Activated effector memory CD4-positive, alpha-beta T cell treated with Interleukin-2 at 50 U/mL for 16 hours (primary cell): ENCODE results near the gene CD3D.
A peak's percentile ranks its signal among the peaks of the same experiment; 100 is the strongest.

Experiments used
- DNase-seq: peaks from one replicate; pipeline ENCODE4 v3.0.0-alpha.2; 2020

Gene CD3D

DNA sequence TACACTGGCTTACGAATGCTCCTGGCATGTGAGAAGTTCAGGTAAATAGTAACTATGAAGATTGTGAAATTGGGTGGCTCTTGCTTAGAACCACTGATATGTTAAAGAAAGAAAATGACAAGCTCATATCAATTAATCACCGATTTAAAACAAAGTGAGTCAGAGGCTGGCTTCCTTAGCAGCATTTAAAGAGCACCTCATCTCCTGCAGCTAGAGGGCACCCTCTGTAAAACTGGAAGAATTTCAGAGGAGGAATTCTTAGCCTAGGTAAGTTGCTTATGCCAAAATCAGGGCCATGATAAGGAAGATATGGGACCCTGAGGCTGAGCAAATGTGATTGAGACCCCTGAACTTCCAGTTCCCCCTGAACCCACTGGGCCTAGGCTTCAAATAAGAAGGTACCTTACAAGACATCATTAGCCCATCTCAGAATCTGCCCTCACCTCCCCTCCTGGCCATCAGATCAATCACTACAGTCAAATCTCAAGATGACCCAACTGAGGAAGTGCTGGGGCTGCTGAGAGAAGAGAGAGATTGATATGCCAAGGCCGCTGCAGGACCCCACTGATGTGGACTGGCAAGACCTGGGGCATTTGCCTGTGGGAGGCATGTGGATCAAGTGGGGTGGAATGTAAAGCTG lies 46.6 kb downstream of the CD3D start:
- DNase-seq: peak; percentile 18

- no peak for DNase-seq
Observed at GRCh38 chr11:118295199-118295598, 47.3 kb downstream of the CD3D start.

DNA sequence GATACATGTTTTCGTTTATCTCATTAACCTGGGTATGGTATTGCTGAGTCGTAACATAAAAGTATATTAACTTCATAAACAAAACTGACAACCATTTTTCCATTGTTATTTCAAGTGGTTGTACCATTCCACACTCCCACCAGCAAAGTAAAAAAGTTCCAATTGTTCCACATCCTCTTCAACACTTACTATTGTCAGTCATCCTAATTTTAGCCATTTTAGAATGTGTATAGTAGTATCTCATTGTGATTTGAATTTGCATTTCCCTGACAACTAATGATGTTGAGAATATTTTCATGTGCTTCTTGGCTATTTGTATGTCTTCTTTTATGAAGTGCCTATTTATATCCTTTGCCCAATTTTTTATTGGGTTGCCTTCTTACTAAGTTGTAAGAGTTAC lies 48.5 kb downstream of the CD3D start:
- DNase-seq: no peak

DNA sequence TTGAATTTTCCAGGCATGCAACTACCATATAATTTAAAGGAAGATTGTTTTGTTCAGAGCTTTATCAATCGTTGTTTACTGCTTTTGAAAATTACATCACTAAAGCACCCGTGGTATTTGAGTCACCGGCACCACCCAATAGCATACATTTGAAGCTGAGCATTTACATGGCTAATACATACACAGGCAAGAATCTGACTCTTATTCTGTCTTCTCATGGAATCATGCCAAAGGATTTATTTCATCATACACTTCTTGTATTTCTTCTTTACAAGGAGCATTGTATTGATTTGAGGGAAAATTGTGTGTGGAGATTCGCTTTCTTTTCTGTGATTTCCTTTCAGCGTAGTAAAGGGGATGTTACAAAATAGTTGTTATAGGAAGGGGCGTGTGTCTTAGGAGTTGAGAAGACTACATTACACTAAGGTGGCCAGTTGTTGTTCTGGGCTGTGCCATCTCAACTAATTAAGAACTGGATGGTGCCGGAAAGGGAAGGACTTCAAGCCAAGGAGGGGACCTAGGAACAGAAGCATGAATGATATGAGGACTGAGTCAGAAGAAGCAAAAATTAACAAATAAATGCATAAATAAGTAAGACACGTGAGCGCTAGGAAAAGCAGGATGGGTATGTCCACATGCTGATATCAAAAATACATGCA lies 50.9 kb downstream of the CD3D start:
- DNase-seq: no peak

GRCh38 chr11:118290923-118291322 lies 51.6 kb downstream of the CD3D start:
- DNase-seq: peak; percentile 25

DNA sequence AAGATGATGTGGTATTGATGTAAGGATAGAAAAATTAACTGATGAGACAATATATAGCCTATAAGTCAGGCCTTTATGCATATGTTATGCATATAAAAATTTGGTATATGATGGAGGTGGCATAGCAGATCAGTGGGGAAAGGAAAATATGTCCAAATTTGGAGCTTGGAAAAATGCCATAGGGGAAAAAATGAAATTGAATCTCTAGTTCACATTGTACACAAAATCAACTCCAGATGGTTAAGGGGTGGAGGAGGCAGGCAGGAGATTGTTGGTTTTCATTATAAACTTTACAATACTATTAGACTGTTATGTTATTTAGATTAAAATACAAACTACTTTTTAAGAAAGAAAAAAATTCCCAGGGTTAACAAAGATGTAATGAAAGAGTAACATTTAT lies 53.1 kb downstream of the CD3D start:
- DNase-seq: no peak
